GM18873 (cell line): ENCODE data around the gene TMEM242.
A peak's percentile ranks its signal among the peaks of the same experiment; 100 is the strongest.
"Not testable (repeated sequence)": the region's sequence is repeated elsewhere in the genome, so short reads cannot be mapped to it uniquely, and the experiment has no call there.

Source experiments
- ATAC-seq: cut with Tn5 transposase; IDR thresholded peaks from one replicate; pipeline ENCODE4 v1.9.1; 2021; ENCODE audit warnings: mild to moderate bottlenecking, moderate library complexity, moderate number of reproducible peaks; ENCODE audit not compliant: unreplicated experiment, low FRiP score

TMEM242 gene

DNA sequence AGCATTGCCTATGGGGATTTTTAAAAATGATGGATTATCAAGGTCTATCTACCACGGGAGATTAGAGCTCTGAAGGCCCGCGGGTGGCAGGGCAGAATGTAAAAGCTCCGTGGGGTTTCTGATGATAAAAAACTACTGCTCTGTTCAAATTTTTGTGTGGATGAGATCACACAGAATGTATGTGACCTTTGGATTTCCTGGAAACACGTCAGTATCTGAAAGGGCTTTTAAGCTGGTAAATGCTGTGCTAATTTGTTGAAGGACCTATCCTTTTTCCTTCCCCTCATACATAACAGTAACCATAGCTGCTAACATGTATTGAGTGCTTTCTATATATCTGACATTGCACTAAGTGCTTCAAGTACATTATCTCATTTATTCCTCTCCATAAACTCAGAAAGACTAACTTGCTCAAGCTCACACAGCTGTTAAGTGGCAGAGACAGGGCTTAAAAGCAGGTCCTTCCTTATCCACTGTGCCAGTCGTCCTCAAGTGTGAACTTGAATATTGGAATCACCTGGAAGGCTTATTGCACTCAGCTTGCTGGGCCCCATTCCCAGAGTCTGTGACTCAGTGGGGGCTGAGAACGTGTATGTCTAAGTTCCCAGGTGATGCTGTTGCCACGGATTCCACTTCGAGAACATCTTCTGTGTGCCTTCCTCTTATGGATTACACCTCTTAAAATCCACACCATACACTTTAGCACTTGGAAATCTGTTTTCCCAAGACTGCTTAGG is 1.9 kb upstream of the TMEM242 start:
- ATAC-seq: no peak

DNA sequence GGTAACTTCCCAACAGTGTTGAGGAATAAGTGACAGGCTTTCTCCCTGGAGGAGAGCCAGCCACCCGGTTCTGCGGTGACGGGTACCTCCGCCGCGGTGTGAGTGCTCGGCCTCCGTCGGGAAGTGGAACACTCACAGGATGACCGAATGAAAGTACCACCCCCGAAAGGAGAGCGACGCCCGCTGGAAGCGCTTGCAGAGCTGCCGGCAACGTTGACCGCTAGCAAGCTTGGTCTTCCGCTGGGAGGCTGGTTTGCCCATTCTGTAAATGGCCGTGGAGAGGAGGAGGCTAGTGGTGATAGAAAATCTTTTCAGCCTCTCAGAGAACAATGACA is 614 bp upstream of the TMEM242 start:
- peak; percentile 15 for ATAC-seq

DNA sequence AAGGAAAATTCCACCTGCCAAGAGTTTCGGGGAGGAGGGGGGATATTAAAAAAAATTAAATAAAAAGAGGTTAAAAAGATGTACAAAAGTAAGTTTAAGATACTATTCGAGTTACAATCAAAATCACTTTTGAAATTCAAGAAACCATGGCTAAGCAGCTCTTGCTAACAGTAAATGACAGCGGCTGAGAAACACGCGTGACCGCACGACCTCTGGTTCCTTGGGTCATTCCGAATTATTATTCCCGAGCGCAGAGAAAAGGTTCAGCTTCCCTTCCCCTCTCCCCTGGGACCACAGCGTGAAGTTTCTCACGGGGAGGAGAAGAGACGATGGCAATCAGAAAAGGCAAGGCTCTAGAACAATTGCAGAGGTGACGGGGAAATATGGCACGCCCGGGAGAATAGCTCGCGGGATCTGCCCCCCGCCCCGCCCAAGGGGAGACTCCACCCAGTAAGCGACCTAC is 496 bp downstream of the TMEM242 start:
- ATAC-seq: no peak

DNA sequence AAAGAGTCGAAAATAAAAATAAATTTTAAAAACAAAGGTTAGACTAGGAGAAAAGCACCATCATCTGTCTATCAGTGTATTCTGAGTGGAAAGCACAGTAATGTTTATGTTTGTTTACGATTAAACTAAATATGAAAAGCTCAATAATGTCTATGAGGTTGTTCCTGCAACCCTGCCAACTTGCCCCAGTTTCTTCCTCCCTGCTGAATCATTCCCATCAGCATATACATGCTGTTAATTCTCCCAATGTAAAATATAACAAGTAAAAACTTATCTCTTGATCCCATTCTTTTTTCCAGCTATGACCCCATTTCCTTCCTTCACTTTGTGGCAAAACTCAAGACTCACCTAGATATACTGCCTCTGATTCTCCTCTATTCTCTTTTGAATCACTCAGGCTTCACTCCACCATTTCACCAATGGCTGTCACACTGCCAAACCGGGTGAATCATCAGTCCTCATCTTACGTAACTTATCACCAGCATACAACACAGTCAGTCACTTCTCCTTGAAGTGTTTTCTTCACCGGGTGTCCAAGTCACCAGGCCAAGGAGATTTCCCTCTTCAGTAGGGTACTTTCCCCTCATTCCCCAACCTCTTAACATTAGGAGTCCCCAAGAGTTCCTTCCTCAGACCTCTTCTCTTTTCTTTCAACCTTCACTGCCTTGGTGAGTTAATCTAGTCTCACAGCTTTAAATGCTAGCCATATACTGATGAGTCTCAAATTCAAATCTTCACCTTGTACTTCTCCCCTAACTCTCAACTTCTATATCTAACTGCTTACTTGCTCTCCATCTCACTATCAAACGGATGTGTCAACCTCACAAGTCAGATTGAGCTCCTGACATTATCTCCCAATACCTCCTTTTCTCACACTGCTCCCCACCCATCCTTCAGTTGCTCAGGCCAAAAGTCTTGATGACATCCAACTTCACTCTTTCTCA is 6.2 kb downstream of the TMEM242 start:
- ATAC-seq: no peak

DNA sequence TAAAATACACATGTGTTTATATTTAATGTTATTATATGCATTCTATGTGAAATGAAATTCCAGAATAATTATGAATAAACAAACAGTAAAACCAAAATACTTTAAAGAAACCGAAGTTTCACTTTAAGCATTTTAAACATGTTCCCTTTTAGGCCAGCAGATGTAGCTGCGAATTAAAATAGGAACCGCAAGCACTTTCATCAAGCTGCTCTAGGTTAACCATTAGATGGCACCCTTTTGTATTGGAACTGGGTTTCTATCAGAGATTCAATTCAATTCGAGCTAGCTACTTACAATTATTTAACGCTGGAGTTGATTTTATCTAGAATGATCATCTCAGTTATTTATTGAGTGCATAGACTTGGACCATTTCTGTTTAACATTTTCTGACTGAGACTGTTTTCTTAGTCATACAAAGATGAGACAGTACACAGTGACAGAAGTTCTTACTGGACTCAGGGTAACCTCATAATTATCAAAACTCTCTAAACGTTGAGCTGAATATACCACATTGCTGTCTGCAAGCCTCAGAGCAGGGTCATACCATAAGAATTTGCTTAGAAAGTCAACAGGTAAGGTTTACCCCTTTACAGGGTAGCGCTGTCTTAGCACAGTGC is 8.5 kb downstream of the TMEM242 start:
- ATAC-seq: no peak

DNA sequence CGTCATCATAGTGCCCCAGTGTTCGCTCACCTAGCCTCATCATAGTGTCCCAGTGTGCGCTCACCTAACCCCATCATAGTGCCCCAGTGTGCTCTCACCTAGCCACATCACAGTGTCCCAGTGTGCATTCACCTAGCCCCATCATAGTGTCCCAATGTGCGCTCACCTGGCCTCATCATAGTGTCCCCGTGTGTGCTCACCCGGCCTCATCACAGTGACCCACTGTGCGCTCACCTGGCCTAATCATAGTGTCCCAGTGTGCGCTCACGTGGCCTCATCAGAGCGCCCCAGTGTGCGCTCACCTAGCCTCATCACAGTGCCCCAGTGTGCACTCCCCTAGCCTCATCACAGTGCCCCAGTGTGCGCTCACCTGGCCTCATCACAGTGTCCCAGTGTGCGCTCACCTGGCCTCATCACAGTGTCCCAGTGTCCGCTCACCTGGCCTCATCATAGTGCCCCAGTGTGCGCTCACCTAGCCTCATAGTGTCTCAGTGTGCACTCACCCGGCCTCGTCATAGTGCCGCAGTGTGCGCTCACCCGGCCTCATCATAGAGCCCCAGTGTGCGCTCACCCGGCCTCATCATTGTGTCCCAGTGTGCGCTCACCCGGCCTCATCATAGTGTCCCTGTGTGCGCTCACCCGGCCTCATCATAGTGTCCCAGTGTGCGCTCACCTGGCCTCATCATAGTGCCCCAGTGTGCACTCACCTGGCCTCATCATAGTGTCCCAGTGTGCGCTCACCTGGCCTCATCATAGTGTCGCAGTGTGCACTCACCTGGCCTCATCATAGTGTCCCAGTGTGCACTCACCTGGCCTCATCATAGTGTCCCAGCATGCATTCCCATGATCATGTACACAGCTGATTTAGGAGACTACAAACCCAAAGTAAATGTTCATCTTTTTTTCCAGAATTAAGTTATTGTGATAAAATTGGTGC is 9.5 kb downstream of the TMEM242 start:
- no peak for ATAC-seq

DNA sequence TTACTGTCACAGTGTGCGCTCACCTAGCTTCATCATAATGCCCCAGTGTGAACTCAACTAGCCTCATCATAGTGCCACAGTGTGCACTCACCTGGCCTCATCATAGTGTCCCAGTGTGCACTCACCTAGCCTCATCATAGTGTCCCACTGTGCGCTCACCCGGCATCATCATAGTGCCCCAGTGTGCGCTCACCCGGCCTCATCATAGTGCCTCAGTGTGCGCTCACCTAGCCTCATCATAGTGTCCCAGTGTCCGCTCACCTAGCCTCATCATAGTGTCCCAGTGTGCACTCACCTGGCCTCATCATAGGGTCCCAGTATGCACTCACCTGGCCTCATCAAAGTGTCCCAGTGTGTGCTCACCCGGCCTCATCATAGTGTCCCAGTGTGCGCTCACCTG is 10.6 kb downstream of the TMEM242 start:
- no peak for ATAC-seq

DNA sequence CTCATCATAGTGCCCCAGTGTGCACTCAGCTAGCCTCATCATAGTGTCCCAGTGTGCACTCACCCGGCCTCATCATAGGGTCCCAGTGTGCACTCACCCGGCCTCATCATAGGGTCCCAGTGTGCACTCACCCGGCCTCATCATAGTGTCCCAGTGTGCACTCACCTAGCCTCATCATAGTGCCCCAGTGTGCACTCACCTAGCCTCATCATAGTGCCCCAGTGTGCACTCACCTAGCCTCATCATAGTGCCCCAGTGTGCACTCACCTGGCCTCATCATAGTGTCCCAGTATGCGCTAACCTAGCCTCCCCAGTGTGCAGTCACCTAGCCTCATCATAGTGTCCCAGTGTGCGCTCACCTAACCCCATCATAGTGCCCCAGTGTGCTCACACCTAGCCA is 12.6 kb downstream of the TMEM242 start:
- ATAC-seq: not testable (repeated sequence)

DNA sequence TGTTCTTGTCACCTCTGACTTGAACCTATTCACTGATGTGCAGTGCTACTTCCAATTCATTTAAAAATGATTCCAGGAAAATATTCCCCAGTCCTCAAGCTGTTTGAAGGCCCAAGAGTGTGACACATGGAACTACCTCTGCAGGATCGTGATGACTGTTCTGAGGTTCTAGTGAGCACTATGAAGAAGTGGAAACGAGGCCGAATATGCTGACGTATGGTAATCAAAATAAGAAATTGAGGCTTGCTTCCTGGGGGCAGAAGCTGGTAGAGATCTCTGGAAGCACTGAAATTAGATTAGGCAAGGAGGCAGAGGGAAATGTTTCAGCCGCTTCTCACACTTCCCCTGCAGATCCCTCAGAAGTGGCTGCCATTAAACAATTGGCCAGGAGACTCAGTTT is 15.7 kb downstream of the TMEM242 start:
- no peak for ATAC-seq

DNA sequence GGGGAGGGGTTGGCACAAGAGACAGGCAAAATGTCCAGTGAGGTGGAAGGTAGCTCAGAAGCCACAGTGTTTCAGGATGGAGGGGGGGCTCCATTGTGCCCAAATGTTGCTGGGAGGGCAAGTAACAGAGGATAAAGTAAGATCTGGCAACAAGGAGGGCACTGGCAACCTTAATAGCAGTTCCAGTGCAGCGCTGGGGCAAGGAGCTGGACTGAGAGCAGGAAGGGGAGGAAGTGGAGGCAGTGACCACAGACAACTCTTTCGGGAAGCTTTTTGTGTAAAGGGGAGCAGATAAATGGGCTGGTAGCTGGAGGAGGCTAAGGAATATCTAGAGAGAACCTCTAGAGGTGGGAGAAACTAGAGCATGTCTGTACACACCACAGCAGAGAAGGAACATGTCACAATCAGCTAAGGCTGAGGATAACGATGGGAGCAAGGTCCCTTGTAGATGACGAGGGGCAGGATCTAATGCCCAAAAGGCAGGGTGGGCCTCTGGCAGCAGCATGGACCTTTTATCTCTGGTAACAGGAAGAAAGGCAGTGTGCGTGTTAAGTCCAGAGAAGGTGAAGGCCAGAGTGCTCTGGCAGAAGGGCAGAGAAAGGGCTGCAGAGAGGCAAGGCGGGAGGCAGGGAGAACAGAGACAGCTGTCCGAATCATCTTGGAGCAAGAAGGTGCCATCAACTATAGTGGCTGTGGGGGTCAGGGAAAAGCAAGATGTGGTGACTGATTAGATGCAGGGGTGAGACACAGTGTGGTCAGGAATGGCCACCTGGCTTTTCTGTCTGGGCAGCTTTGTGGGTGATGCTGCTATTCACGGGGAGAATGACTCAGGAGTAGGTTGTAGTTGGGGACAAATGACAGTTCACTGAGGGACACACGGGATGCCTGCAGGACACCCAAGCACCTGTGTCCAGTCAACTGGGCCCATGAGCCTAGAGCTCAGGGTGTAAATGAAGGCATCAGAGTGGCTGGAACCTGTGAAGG is 17.4 kb downstream of the TMEM242 start:
- ATAC-seq: no peak

DNA sequence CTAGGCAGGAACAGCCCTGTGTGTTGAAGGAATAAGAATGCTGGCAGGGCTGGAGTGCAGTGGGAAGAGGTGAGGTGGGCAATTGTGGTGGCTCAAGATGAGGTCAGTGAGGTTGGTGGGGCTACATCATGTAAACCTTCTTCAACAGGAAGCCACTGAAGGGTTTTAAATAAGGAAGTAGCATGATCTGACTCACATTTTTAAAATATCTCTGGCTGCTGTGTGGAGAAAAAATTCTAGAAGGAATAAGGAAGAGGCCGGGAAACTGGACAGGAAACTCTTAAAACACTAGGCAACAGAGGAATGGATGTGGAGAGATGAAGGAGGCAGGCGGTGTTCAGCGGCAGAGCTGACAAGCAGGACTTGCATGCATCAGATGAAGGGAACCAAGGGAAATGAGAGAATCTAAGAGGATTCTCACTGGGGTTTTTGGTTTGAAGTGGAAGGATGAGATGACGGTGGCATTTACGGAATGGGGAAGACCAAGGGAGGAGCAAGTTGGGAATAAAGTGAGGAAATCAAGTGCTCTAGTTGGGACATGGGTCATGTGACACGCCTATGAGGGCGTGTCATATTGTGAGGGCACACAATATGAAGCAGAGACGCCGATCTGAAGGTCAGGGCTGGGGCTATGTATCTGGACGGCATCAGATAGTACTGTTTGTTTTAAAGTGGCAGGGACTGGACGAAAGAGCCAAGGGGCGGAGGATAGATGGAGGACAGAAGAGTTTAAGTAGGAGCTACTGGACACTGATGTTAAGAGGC is 18.2 kb downstream of the TMEM242 start:
- ATAC-seq: no peak

DNA sequence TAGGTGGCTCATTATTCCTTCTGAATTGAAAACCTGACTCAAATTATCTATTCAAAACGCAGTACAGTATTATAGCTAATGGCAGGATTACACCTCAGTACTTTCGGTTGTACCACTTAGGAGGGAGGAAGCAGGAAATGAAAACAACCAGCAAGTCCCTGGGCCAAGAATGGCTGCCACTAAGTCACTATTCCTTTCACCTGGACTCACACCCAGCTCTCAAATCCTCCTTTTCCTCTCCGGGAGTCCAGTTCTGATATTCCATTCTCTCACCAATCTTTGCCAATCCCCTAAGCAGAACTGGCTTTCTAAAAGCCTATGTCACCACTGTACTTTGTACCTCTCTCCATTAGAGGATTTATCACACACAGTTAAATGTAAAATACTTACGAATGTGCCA is 20.6 kb downstream of the TMEM242 start:
- ATAC-seq: no peak

DNA sequence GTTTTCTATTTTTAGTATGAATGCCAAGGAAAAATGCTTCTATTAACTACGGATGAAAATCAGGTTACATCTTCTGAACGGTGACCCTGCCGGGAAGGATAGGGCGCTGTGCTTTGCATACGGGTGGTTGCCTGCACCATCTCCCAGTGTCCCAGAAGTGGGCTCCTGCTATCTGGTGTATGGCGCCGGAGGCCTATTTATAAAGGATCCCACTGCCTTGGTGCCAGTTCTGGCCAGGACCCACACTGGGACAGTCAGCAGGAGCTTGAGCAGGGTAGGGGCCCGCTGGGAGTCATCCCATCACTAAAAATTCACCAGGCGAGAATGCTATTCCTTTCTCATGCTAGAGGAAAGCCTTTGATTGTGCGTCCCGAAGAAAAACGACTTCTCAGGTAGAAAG is 22.9 kb downstream of the TMEM242 start:
- ATAC-seq: no peak

DNA sequence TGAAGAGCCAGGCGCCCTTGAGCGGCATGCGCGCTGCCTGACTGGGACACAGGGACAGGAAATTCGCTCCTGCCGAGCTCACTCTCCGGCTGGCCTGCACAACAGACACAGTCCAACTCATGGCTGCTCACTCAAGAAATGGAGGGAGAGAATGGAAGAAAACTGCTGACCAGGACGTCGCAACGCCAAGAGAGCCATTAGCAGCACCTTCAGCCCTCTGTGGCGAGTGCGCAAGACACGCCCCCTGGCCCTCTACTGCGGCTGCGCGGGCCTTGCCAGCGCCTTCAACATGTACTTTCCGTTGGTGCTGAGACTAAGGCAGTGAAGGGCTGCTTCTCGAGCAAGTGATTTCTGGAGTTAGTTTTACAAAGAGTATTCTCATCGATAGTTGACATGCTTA is 23.3 kb downstream of the TMEM242 start:
- no peak for ATAC-seq

DNA sequence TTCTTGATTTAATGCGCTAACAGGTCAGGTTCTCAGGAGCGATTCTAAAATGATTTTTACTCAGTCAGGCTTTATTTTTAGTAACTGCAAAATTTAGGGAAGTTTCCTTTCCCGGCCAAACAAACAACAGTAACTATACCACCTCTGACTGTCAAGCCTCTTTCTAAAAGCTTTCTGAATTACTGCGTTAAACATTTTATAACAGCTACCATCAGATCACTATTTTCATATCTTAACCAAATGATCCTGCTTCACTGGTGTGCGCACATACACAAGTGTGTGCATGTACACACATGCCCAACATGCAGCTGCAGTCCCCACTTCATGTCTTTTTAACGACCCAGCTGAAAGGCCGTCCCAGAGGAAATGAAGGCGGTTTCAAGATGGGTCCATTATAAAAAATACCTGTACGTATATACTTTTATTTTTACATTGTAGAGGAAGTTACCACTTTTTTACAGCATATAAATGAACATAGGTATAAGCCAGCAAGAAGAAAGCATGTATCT is 25.0 kb downstream of the TMEM242 start:
- no peak for ATAC-seq

DNA sequence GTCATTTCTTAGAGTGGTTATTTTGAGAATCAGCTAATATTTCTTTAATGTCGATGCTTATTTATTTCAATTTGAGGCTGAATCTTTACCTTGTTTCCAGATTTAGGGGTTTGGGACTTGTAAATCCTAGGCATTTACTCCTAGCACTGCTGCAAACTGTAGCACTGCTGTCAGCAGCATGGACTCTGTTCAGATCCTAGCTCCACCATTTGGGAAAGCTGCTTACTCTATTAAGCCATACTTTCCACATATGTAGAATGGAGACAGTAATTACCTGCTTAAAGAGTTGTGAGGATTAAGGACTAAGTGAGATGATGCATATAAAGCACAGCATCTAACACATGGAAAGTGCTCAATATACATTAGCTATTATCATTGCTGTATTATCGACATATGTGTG is 28.7 kb downstream of the TMEM242 start:
- ATAC-seq: no peak

DNA sequence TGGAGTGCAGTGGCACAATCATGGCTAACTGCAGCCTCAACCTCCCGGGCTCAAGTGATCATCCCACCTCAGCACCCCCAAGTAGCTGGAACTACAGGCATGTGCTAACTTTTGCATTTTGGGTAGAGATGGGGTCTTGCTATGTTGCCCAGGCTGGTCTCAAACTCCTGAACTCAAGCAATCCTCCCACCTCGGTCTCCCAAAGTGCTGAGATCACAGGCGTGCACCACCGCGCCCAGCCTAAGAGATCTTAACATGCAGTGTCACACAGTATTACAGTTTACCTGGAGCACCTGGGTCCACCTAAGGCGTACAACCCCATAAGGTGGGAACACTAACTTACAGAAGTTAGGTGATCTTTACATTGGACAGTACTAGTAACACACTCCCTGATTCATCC is 29.5 kb downstream of the TMEM242 start:
- no peak for ATAC-seq

DNA sequence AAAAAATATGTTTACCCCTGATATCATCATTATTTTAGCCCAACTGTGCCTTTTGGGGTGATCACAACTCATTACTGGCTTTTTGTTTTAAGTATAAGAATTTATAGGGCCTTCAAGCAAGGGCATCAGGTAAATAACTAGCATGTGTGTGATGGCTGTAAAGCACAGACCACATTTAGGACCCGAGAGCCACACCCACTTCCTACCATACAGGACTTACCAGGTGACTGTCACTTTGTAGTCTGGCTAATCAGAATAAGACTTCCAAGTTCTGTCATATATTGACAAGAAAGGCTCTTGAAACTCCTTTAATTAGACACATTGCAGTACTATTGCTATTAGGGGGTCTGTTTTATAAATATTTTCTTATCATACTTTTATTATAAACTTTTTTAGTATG is 31.1 kb downstream of the TMEM242 start:
- no peak for ATAC-seq
